ENCODE data around the gene ALDH1L2.
"Not testable (repeated sequence)": the region's sequence is repeated elsewhere in the genome, so short reads cannot be mapped to it uniquely, and the experiment has no call there.

Gene ALDH1L2

GRCh38 chr12:104994336-104994735 is 89.9 kb downstream of the ALDH1L2 start:
- H3K4me1 ChIP-seq (ENCODE audit: control insufficient read depth, insufficient read depth, low read length), result no peaks in the 10 kb centered on the region
- no peak overlapping the region for H3K4me3 ChIP-seq (ENCODE audit: low read depth, low read length)
- no peak overlapping the region for H3K9ac ChIP-seq (ENCODE audit: low read depth, low read length)
- no peaks in the 10 kb centered on the region for H3K9me3 ChIP-seq (ENCODE audit: control insufficient read depth, insufficient read depth, low read length)
- peaks cover 18% of the 10 kb centered on the region for H3K36me3 ChIP-seq (ENCODE audit: control insufficient read depth, insufficient read depth, low read length)
- H3K27me3 ChIP-seq (ENCODE audit: control insufficient read depth, insufficient read depth, low read length), result no peaks in the 10 kb centered on the region

DNA sequence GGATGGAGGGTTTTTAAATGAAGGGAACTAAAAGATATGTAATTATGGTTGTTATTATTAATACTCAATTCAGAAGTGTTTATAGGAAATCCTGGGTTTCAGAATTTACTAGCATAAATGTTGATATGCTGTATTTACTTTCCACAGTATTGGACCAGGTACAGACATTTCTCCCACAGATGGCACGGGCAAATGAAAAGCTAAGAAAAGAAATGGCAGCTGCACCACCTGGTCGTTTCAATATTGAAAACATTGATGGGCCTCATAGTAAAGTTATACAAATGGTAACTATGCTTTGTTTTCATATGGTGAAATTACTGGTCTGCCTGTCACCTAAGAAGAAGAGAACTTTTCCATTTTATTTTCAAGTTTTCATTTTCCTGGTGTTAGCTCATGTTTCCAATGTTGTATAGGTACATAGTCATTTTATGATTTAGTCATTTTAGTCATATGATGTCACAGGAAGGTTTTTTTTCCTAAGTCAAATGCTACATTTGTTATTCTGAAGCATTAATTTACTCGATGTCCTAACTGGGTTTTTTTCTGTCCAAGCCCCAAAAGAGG is 92.6 kb downstream of the ALDH1L2 start:
- no peak overlapping the region for H3K9ac ChIP-seq (ENCODE audit: low read depth, low read length)
- peaks cover 13% of the 10 kb centered on the region for H3K36me3 ChIP-seq (ENCODE audit: control insufficient read depth, insufficient read depth, low read length)

DNA sequence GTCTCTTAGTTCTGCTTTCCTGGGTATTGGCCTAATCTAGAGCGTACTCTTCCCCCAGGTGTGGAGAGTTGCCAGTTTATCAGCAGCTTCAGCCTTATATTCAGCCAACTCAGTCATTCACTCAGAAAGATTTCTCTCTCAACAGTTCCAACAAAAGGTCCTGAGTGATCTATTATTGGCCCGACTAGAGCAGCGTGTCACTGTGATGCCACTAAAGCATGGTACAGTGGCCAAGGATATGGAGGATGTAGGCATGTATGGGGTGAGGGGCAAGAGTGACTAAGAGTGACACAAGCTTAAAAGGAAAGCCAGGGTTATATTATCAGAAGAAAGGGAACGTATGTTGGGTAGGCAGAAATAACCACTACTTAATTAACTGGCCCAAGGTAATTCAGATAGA is 93.3 kb downstream of the ALDH1L2 start:
- H3K27me3 ChIP-seq (ENCODE audit: control insufficient read depth, insufficient read depth, low read length), result no peaks in the 10 kb centered on the region
- H3K4me1 ChIP-seq (ENCODE audit: control insufficient read depth, insufficient read depth, low read length), result peaks cover 3% of the 10 kb centered on the region
- H3K9me3 ChIP-seq (ENCODE audit: control insufficient read depth, insufficient read depth, low read length), result no peaks in the 10 kb centered on the region
- H3K4me3 ChIP-seq (ENCODE audit: low read depth, low read length), result no peak overlapping the region
- no peak overlapping the region for H3K9ac ChIP-seq (ENCODE audit: low read depth, low read length)
- peaks cover 11% of the 10 kb centered on the region for H3K36me3 ChIP-seq (ENCODE audit: control insufficient read depth, insufficient read depth, low read length)

More for the DNA sequence above, 92.6 kb downstream of the ALDH1L2 start:
- Histone ChIP-seq H3K9me3 (ENCODE audit: control insufficient read depth, insufficient read depth, low read length) (no peaks in the 10 kb centered on the region), H3K4me3 (ENCODE audit: low read depth, low read length) (no peak overlapping the region), H3K27me3 (ENCODE audit: control insufficient read depth, insufficient read depth, low read length) (no peaks in the 10 kb centered on the region), H3K4me1 (ENCODE audit: control insufficient read depth, insufficient read depth, low read length) (peaks cover 3% of the 10 kb centered on the region)

DNA sequence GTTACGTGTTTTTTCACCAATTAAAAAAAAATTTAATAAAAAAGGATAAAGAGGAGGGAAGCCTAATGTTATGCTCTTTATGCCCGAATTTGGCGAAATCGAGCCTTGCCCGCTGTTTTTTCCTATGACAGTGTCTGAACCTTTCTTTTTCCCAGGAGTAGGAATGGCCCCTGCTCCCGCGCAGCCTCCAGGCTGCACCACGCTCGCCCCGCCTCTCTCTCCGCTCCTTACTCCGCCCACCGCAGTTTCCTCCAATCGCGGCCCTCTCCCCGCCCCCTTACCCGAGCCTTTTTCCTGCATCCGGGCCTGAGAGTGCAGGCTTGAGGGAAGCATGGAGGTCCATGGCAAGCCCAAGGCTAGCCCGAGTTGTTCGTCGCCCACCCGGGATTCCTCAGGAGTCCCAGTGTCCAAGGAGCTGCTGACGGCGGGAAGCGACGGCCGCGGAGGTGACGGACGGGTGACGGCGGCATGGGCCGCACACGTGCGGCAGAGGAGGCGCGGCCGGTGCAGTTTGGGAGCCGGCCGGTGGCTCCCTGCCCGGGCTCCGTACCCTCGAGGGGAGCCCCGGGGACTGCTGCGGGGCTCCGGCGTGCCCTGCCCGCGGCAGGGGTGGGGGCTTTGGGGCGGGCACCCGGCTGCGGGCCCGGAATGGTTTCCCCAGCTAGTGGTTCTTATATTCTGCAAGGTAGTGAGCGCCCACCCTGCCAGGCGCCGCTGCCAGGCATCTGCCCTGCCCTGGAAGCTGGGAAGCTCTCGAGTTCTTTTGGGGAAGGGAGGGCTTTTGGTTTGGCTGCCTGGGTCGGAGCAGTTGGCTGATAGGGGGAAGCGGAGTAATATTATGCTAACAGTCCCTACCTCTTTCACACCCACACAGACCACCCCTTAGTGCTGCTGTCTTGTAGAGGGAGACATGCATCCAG is 98.0 kb downstream of the ALDH1L2 start, which contains the start of gene NOPCHAP1:
TSS of gene NOPCHAP1 (plus strand) at position 295 of the 920 bp plus-strand sequence. CDS start at position 332, 37 bp downstream.
- Histone ChIP-seq H3K4me3 (ENCODE audit: low read depth, low read length) (peak within 1 kb of the TSS; percentile 90), H3K9me3 (ENCODE audit: control insufficient read depth, insufficient read depth, low read length) (no peaks in the 10 kb centered on the region), H3K4me1 (ENCODE audit: control insufficient read depth, insufficient read depth, low read length) (peaks cover 3% of the 10 kb centered on the region), H3K27me3 (ENCODE audit: control insufficient read depth, insufficient read depth, low read length) (no peaks in the 10 kb centered on the region), H3K9ac (ENCODE audit: low read depth, low read length) (peak within 1 kb of the TSS; percentile 87), H3K36me3 (ENCODE audit: control insufficient read depth, insufficient read depth, low read length) (no peaks in the 10 kb centered on the region)

DNA sequence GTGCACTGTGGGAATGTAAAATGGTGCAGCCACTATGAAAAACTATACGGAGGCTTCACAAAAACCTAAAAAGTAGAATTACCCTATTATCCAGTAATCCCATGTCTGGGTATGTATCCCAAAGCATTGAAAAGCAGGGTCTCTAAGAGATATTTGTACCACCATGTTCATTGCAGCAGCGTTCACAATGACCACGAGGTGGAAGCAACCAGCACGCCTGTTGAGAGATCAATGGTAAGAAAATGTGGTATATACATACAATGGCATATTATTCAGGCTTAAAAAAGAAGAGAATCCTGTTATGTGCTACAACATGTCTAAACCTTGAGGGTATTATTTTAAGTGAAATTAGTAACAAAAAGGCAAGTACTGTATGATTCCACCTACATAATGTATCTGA is 99.1 kb downstream of the ALDH1L2 start:
- no peaks in the 10 kb centered on the region for H3K9me3 ChIP-seq (ENCODE audit: control insufficient read depth, insufficient read depth, low read length)
- peaks cover 3% of the 10 kb centered on the region for H3K4me1 ChIP-seq (ENCODE audit: control insufficient read depth, insufficient read depth, low read length)
- H3K36me3 ChIP-seq (ENCODE audit: control insufficient read depth, insufficient read depth, low read length), result no peaks in the 10 kb centered on the region
- no peak overlapping the region for H3K4me3 ChIP-seq (ENCODE audit: low read depth, low read length)
- no peaks in the 10 kb centered on the region for H3K27me3 ChIP-seq (ENCODE audit: control insufficient read depth, insufficient read depth, low read length)
- no peak overlapping the region for H3K9ac ChIP-seq (ENCODE audit: low read depth, low read length)

DNA sequence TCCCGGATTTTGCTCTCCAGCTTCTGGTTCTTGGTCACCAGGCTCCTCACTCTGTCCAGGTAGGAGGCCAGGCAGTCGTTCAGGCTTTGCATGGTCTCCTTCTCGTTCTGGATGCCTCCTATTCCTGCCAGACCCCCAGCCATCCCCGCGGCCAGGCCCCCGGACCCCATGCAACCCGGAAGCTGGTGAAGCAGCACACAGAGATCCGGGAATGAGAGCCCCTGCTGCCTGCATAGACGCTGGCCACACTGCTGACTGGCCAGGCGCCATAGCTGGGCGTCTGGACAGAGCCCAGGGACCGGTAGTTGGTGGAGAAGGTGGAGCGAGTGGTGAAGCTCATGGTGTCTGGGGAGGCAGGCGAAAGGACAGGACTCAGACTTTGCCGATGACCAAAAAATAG is 106.6 kb downstream of the ALDH1L2 start:
- H3K36me3 ChIP-seq (ENCODE audit: control insufficient read depth, insufficient read depth, low read length); H3K27me3 ChIP-seq (ENCODE audit: control insufficient read depth, insufficient read depth, low read length); H3K9ac ChIP-seq (ENCODE audit: low read depth, low read length); H3K4me3 ChIP-seq (ENCODE audit: low read depth, low read length); H3K4me1 ChIP-seq (ENCODE audit: control insufficient read depth, insufficient read depth, low read length); H3K9me3 ChIP-seq (ENCODE audit: control insufficient read depth, insufficient read depth, low read length): not testable (repeated sequence)

GRCh38 chr12:104976703-104977102 is 107.6 kb downstream of the ALDH1L2 start:
- H3K27me3 ChIP-seq (ENCODE audit: control insufficient read depth, insufficient read depth, low read length), result no peaks in the 10 kb centered on the region
- H3K9ac ChIP-seq (ENCODE audit: low read depth, low read length), result no peak overlapping the region
- no peaks in the 10 kb centered on the region for H3K4me1 ChIP-seq (ENCODE audit: control insufficient read depth, insufficient read depth, low read length)
- no peak overlapping the region for H3K4me3 ChIP-seq (ENCODE audit: low read depth, low read length)
- H3K9me3 ChIP-seq (ENCODE audit: control insufficient read depth, insufficient read depth, low read length), result no peaks in the 10 kb centered on the region
- no peaks in the 10 kb centered on the region for H3K36me3 ChIP-seq (ENCODE audit: control insufficient read depth, insufficient read depth, low read length)

DNA sequence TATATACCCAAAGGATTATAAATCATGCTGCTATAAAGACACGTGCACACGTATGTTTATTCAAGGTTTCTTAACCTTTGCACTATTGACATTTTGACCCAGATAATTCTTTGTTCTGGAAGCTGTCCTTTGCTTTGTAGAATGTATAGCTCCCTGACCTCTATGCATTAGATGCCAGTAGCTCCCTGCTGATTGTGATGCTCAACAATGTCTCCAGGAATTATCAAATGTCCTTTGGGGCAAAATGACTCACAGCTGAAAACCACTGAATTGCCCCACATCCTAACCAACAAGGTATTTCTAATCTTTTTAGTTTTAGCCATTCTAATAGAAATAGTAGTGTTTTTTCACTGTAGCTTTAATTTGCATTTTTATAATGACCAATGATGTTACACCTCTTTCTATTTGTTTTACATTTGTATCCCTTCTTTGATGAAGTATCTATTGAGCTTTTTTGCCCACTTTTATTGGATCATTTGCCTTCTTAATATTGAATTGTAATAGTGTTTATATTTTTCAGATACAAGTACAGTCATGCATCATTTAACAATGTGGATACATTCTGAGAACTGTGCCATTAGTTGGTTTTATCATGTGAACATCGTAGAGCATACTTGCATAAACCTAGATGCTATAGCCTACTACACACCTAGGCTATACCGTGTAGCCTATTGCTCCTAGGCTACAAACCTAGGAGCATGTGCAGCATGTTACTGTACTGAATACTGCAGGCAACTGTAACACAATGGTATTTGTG is 108.5 kb downstream of the ALDH1L2 start:
- Histone ChIP-seq H3K36me3 (ENCODE audit: control insufficient read depth, insufficient read depth, low read length) (no peaks in the 10 kb centered on the region), H3K9me3 (ENCODE audit: control insufficient read depth, insufficient read depth, low read length) (no peaks in the 10 kb centered on the region)

GRCh38 chr12:104974626-104975290 is 109.5 kb downstream of the ALDH1L2 start:
- H3K4me1 ChIP-seq (ENCODE audit: control insufficient read depth, insufficient read depth, low read length), result no peaks in the 10 kb centered on the region
- H3K9me3 ChIP-seq (ENCODE audit: control insufficient read depth, insufficient read depth, low read length), result no peaks in the 10 kb centered on the region
- H3K4me3 ChIP-seq (ENCODE audit: low read depth, low read length), result no peak overlapping the region
- no peak overlapping the region for H3K9ac ChIP-seq (ENCODE audit: low read depth, low read length)
- H3K27me3 ChIP-seq (ENCODE audit: control insufficient read depth, insufficient read depth, low read length), result no peaks in the 10 kb centered on the region
- H3K36me3 ChIP-seq (ENCODE audit: control insufficient read depth, insufficient read depth, low read length), result no peaks in the 10 kb centered on the region

More for the DNA sequence above, 108.5 kb downstream of the ALDH1L2 start:
- no peaks in the 10 kb centered on the region for H3K27me3 ChIP-seq (ENCODE audit: control insufficient read depth, insufficient read depth, low read length)
- no peak overlapping the region for H3K9ac ChIP-seq (ENCODE audit: low read depth, low read length)
- no peaks in the 10 kb centered on the region for H3K4me1 ChIP-seq (ENCODE audit: control insufficient read depth, insufficient read depth, low read length)
- H3K4me3 ChIP-seq (ENCODE audit: low read depth, low read length), result no peak overlapping the region

DNA sequence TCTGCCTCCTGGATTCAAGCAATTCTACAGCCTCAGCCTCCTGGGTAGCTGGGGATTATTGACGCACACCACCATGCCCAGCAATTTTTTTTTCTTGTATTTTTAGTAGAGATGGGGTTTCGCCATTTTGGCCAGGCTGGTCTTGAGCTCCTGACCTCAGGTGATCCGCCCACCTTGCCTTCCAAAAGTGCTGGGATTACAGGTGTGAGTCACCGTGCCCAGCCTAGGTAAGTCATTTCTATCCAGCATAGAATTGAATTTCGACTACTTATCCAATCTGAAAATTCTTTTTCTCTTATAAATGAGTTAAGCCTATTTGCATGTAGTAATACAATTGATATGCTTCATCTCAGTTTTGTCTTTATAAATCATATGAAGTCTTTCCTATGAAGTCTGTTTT is 111.0 kb downstream of the ALDH1L2 start:
- Histone ChIP-seq H3K4me1 (ENCODE audit: control insufficient read depth, insufficient read depth, low read length) (no peaks in the 10 kb centered on the region), H3K36me3 (ENCODE audit: control insufficient read depth, insufficient read depth, low read length) (no peaks in the 10 kb centered on the region), H3K27me3 (ENCODE audit: control insufficient read depth, insufficient read depth, low read length) (no peaks in the 10 kb centered on the region), H3K4me3 (ENCODE audit: low read depth, low read length) (no peak overlapping the region), H3K9ac (ENCODE audit: low read depth, low read length) (no peak overlapping the region), H3K9me3 (ENCODE audit: control insufficient read depth, insufficient read depth, low read length) (no peaks in the 10 kb centered on the region)

GRCh38 chr12:104971306-104971705 is 113.0 kb downstream of the ALDH1L2 start:
- no peaks in the 10 kb centered on the region for H3K27me3 ChIP-seq (ENCODE audit: control insufficient read depth, insufficient read depth, low read length)
- no peaks in the 10 kb centered on the region for H3K4me1 ChIP-seq (ENCODE audit: control insufficient read depth, insufficient read depth, low read length)
- H3K9me3 ChIP-seq (ENCODE audit: control insufficient read depth, insufficient read depth, low read length), result no peaks in the 10 kb centered on the region
- no peak overlapping the region for H3K9ac ChIP-seq (ENCODE audit: low read depth, low read length)
- H3K4me3 ChIP-seq (ENCODE audit: low read depth, low read length), result no peak overlapping the region
- H3K36me3 ChIP-seq (ENCODE audit: control insufficient read depth, insufficient read depth, low read length), result no peaks in the 10 kb centered on the region

All from iPS-15b (cell line).